Spleen (tissue), 11 donors: ENCODE data around the gene ZFPL1. TPM values are rescaled to one million over a fixed set of nuclear protein-coding genes. Genes with fewer than 3 reads are reported as not detected.
A peak's percentile ranks its signal among the peaks of the same experiment; 100 is the strongest.

Source experiments
- DNase-seq: peaks from one replicate; pipeline ENCODE4 v3.0.0-alpha.2; 2020
- H3K27ac ChIP-seq, 8 donors: fragments of 200-600 bp; sonication (generic) in 7 of 8; 1 replicate in 4 of 8; 2 replicates in 4 of 8; pipeline versions ENCODE4 v1.5.0 to v1.8.0; 2016 to 2021; ENCODE audit warnings: inconsistent platforms in 4 of 8, mild to moderate bottlenecking in 4 of 8, moderate library complexity in 1 of 8
- H3K27me3 ChIP-seq, 7 donors: fragments of 200-600 bp; sonication (generic) in 6 of 7; replicated peaks in 1 of 7; 1 replicate in 4 of 7; 2 replicates in 3 of 7; pipeline versions ENCODE4 v1.5.0 to v1.8.0; 2016 to 2021; ENCODE audit warnings: inconsistent platforms in 3 of 7, mild to moderate bottlenecking in 1 of 7
- H3K36me3 ChIP-seq, 6 donors: fragments of 200-600 bp; sonication (generic) in 5 of 6; 1 replicate in 4 of 6; 2 replicates in 2 of 6; pipeline versions ENCODE4 v1.5.0 to v1.8.0; 2016 to 2021; ENCODE audit warnings: inconsistent platforms in 2 of 6
- H3K4me1 ChIP-seq, 6 donors: fragments of 200-600 bp; sonication (generic) in 5 of 6; 1 replicate in 3 of 6; 2 replicates in 3 of 6; pipeline versions ENCODE4 v1.5.0 to v1.8.0; 2016 to 2021; ENCODE audit warnings: inconsistent platforms in 3 of 6
- H3K4me3 ChIP-seq, 8 donors: fragments of 200-600 bp; sonication (generic) in 7 of 8; 1 replicate in 4 of 8; 2 replicates in 4 of 8; pipeline versions ENCODE4 v1.5.0 to v1.8.0; 2016 to 2021; ENCODE audit warnings: inconsistent platforms in 4 of 8, mild to moderate bottlenecking in 4 of 8, moderate library complexity in 2 of 8
- H3K9me3 ChIP-seq, 8 donors: fragments of 200-600 bp; sonication (generic) in 7 of 8; 1 replicate in 4 of 8; 2 replicates in 4 of 8; pipeline versions ENCODE4 v1.5.0 to v1.8.0; 2016 to 2021; ENCODE audit warnings: inconsistent platforms in 4 of 8
- POLR2A ChIP-seq, 3 donors: fragments of 450-650 bp; IDR thresholded peaks; one replicate each; pipeline ENCODE4 v1.5.1; 2017; ENCODE audit warnings: antibody characterized with exemption in 3 of 3, mild to moderate bottlenecking in 1 of 3
- POLR2AphosphoS5 ChIP-seq, 3 donors: sonication (generic); formaldehyde crosslinking; IDR thresholded peaks; one replicate each; pipeline ENCODE4 v1.5.1; 2017; ENCODE audit warnings: antibody characterized with exemption in 3 of 3
- WGBS, 5 donors: extraction: QIAGEN DNeasy Blood & Tissue Kit in 3 of 5; methylation state at CpG; one replicate each; pipeline versions ENCODE4 v1.1.5 to v1.1.7; 2013 to 2018; 5-methylcytosine and 5-hydroxymethylcytosine counted together
- intact Hi-C: fragments of 100-400 bp; cut with DNase I; formaldehyde crosslinking; loops from one replicate; pipeline ENCODE4 v1.15.0; 2023; ENCODE audit warnings: low total_unique reads
- polyA plus RNA-seq, 3 donors: library from polyadenylated mRNA; stranded (reverse); fragments of 200-250 nt; gene quantifications; one replicate each; pipeline ENCODE4 v1.2.1, GENCODE V29; 2013
- total RNA-seq, 7 donors: library from RNA; depleted of rRNA in 3 of 7; stranded (reverse); fragments of >200 nt in 3 of 7; fragmentation: NEBNext Ultra II Directional in 4 of 7; extraction: Animal tissue kit (Norgen Biotek cat#: 25700) in 4 of 7; gene quantifications; one replicate each; pipeline versions ENCODE4 v1.1.0 to v1.2.1, GENCODE V29; 2016 to 2021
- TF ChIP-seq, protein P1 (sequence below), 11 experiments: fragments of 200-600 bp in 7 of 11; fragments of 450-650 bp in 4 of 11; sonication (generic) in 4 of 11; IDR thresholded peaks in 8 of 11; conservative IDR thresholded peaks in 3 of 11; 1 replicate in 7 of 11; 2 replicates in 4 of 11; pipeline versions ENCODE4 v1.4.0 to v1.8.0; 2016 to 2021; ENCODE audit warnings: antibody characterized with exemption in 11 of 11, inconsistent platforms in 4 of 11, mild to moderate bottlenecking in 1 of 11
- donor health status: healthy with polysubstance abuse.
- donor health status: DM: no; HTN: no; CAD: no; lungs with moderate emphysema.
- donor health status: DM: no; HTN: no; CAD: no.
- donor health status: Bipolar disorder and iron deficiency.
- donor health status: healthy.
- donor health status: DM: no; HTN: no; CAD: no.
- donor health status: DM: yes; HTN: yes; CAD: no.

ZFPL1 gene
- total and polyA plus RNA-seq, 10 donors, result 23.5 to 52.0 (median 29.9) TPM

DNA sequence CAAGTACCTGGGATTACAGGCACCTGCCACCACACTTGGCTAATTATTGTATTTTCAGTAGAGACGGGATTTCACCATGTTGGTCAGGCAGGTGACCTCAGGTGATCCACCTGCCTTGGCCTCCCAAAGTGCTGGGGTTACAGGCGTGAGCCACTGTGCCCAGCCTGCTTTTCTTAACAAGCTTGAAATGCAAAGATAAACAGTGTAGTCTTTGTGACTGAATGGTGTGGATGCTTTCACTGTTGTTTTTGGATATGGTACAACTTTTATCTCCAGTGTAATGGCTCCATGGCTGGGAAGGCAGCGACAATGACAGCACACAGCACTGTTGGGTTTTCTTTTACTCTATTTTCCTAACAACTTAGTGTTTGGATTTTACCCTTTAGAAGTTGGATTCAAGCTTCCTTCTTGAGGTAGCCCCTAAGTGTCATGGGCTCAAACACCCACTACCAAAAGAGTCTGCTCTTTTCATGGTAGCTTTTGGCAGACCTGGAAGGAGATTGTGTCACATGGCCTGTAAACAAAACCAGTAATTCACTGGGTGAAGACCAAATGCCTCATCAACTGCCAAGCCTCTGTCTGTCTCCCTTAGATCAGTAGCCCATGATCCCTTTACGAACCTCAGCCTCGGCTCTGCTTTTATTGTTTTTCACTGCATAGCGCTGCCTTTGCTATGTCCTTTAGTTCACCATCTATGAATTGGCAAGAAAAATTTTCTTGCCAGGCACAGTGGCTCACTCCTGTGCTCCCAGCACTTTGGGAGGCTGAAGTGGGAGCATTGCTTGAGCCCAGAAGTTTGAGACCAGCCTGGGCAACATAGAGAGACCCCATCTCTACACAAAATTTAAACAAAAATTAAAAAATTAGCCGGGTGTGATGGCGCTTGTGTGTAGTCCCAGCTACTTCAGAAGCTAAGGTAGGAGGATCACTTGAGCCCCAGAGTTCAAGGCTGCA, 18.4 kb downstream of the ZFPL1 start:
- 95 to 98% (median 96%) methylated on average over 8 of the region's 8 CpGs for WGBS, 5 donors
- peaks cover 3 to 42% (median 10%) of the 10 kb centered on the region in 6 donors for H3K4me1 ChIP-seq
- no peaks in the 10 kb centered on the region for H3K27me3 ChIP-seq
- no peak overlapping the region for H3K4me3 ChIP-seq
- intact Hi-C loops, result no loop called here
- H3K27ac ChIP-seq, result no peak overlapping the region
- peaks cover 0 to 92% (median 18%) of the 10 kb centered on the region in 6 donors for H3K36me3 ChIP-seq
- no peak for DNase-seq
- no peak for TF ChIP-seq POLR2AphosphoS5 (IDR thresholded peaks at IDR 0.05)
- TF ChIP-seq, protein P1, sequence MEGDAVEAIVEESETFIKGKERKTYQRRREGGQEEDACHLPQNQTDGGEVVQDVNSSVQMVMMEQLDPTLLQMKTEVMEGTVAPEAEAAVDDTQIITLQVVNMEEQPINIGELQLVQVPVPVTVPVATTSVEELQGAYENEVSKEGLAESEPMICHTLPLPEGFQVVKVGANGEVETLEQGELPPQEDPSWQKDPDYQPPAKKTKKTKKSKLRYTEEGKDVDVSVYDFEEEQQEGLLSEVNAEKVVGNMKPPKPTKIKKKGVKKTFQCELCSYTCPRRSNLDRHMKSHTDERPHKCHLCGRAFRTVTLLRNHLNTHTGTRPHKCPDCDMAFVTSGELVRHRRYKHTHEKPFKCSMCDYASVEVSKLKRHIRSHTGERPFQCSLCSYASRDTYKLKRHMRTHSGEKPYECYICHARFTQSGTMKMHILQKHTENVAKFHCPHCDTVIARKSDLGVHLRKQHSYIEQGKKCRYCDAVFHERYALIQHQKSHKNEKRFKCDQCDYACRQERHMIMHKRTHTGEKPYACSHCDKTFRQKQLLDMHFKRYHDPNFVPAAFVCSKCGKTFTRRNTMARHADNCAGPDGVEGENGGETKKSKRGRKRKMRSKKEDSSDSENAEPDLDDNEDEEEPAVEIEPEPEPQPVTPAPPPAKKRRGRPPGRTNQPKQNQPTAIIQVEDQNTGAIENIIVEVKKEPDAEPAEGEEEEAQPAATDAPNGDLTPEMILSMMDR (IDR thresholded peaks at IDR 0.05 in 8 of 11, conservative IDR thresholded peaks at IDR 0.05 in 3 of 11), result no peak
- no peak for TF ChIP-seq POLR2A (IDR thresholded peaks at IDR 0.05)
- no peaks in the 10 kb centered on the region for H3K9me3 ChIP-seq

GRCh38 chr11:65103476-65103875, 19.5 kb downstream of the ZFPL1 start:
- Histone ChIP-seq H3K4me1 (peaks cover 0 to 31% (median 1%) of the 10 kb centered on the region in 6 donors), H3K4me3 (no peak overlapping the region), H3K9me3 (no peaks in the 10 kb centered on the region), H3K27ac (peak overlapping the region in 7 of 8 donors; percentile 33 to 76 (median 57)), H3K27me3 (no peaks in the 10 kb centered on the region), H3K36me3 (peaks cover 0 to 92% (median 25%) of the 10 kb centered on the region in 6 donors)
- no peak for DNase-seq
- intact Hi-C loops, result no loop called here
- TF ChIP-seq POLR2A (IDR thresholded peaks at IDR 0.05) (no peak), POLR2AphosphoS5 (IDR thresholded peaks at IDR 0.05) (no peak)
- TF ChIP-seq, protein P1 (IDR thresholded peaks at IDR 0.05 in 8 of 11, conservative IDR thresholded peaks at IDR 0.05 in 3 of 11), result no peak

DNA sequence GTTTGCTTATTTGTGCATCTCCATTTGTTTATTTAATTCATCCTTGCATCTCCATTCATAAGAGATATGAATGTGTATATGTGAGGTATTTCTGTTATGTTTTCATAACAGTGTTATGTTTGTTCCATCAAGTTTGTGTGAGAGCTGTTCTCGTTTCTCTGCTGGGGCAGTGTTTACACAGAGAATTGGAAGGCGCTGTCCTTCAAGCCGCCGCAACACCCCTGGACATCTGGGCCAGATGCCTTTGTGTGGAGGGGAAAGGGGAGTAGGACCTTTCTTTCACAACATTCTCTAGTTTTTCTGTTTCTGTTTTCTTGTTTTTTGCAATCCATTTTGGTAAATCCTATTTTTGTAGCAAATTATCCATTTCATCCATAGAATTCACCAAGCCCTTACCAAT, 20.6 kb downstream of the ZFPL1 start:
- WGBS, 5 donors, result 80 to 91% (median 84%) methylated on average over 4 of the region's 4 CpGs
- TF ChIP-seq, protein P1 (IDR thresholded peaks at IDR 0.05 in 8 of 11, conservative IDR thresholded peaks at IDR 0.05 in 3 of 11), result no peak
- TF ChIP-seq POLR2AphosphoS5 (IDR thresholded peaks at IDR 0.05), result no peak
- TF ChIP-seq POLR2A (IDR thresholded peaks at IDR 0.05), result no peak
- H3K27ac ChIP-seq, result peak overlapping the region in 7 of 8 donors; percentile 35 to 76 (median 57)
- H3K9me3 ChIP-seq, result no peaks in the 10 kb centered on the region
- H3K4me1 ChIP-seq, result peaks cover 0 to 22% (median 1%) of the 10 kb centered on the region in 6 donors
- H3K4me3 ChIP-seq, result no peak overlapping the region
- H3K36me3 ChIP-seq, result peaks cover 0 to 92% (median 37%) of the 10 kb centered on the region in 6 donors
- H3K27me3 ChIP-seq, result no peaks in the 10 kb centered on the region
- intact Hi-C loops, result no loop called here
- DNase-seq, result no peak

GRCh38 chr11:65107078-65107477, 23.1 kb downstream of the ZFPL1 start:
- H3K27ac ChIP-seq, result no peak overlapping the region
- WGBS, 5 donors, result 90 to 96% (median 94%) methylated on average over 12 to 15 of the region's 15 CpGs
- H3K36me3 ChIP-seq, result peaks cover 0 to 75% (median 39%) of the 10 kb centered on the region in 6 donors
- H3K4me3 ChIP-seq, result no peak overlapping the region
- peaks cover 17 to 45% (median 23%) of the 10 kb centered on the region in 6 donors for H3K4me1 ChIP-seq
- H3K9me3 ChIP-seq, result no peaks in the 10 kb centered on the region
- no peak for TF ChIP-seq POLR2A (IDR thresholded peaks at IDR 0.05)
- TF ChIP-seq, protein P1 (IDR thresholded peaks at IDR 0.05 in 8 of 11, conservative IDR thresholded peaks at IDR 0.05 in 3 of 11), result no peak
- no peak for TF ChIP-seq POLR2AphosphoS5 (IDR thresholded peaks at IDR 0.05)
- no peaks in the 10 kb centered on the region for H3K27me3 ChIP-seq
- intact Hi-C loops, result no loop called here
- DNase-seq, result peak; percentile 54
